ENCODE measurements around the gene CNTNAP2.
"Not testable (repeated sequence)": the region's sequence is repeated elsewhere in the genome, so short reads cannot be mapped to it uniquely, and the experiment has no call there.

Gene CNTNAP2

DNA sequence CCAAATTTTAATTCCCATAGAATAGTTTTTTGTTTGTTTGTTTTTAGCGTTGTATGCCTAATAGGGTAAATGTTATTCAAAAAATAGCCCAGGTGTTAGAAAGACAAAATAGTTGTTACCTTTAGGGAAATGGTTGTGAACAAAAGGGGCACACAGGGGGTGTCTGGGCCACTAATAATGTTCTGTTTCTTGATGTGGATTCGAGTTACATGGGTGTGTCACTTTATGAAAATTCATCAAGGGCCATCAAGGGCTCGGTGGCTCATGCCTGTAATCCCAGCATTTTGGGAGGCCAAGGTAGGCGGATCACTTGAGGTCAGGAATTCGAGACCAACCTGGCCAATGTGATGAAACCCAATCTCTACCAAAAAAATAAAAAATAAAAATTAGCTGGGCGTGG lies 1942.2 kb downstream of the CNTNAP2 start:
- no peak for DNase-seq (ENCODE audit: low read depth, low spot score)
- no peak overlapping the region for H3K4me3 ChIP-seq (ENCODE audit: low read depth, low read length)
- TF ChIP-seq, protein P1, sequence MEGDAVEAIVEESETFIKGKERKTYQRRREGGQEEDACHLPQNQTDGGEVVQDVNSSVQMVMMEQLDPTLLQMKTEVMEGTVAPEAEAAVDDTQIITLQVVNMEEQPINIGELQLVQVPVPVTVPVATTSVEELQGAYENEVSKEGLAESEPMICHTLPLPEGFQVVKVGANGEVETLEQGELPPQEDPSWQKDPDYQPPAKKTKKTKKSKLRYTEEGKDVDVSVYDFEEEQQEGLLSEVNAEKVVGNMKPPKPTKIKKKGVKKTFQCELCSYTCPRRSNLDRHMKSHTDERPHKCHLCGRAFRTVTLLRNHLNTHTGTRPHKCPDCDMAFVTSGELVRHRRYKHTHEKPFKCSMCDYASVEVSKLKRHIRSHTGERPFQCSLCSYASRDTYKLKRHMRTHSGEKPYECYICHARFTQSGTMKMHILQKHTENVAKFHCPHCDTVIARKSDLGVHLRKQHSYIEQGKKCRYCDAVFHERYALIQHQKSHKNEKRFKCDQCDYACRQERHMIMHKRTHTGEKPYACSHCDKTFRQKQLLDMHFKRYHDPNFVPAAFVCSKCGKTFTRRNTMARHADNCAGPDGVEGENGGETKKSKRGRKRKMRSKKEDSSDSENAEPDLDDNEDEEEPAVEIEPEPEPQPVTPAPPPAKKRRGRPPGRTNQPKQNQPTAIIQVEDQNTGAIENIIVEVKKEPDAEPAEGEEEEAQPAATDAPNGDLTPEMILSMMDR (IDR thresholded peaks at IDR 0.05; ENCODE audit: low read depth, low read length) = no peak
- in situ Hi-C loops (cut with HindIII; ENCODE audit: low sequenced_read_pairs) = no loop called here

DNA sequence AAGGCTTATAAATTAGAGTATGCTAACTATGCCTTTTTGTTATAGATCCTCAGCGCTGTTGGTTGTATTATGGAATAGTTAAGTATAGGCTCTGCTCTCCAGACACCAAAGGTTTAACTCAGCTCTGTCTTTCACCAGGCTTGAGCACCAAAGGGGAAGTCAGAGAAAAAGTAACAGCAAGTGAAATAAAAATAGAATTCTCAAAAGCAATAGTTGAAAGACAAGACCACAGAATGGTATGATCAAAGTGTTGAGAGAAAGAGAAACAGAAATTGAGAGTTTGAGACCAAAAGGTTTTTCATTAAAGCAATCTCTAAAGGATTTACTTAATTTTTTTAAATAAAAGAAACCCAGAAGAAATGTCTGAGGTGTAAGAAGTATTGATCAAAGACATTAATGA lies 1944.1 kb downstream of the CNTNAP2 start:
- TF ChIP-seq, protein P1 (IDR thresholded peaks at IDR 0.05; ENCODE audit: low read depth, low read length) = no peak
- no peak for DNase-seq (ENCODE audit: low read depth, low spot score)
- no peak overlapping the region for H3K4me3 ChIP-seq (ENCODE audit: low read depth, low read length)
- in situ Hi-C loops (cut with HindIII; ENCODE audit: low sequenced_read_pairs) = no loop called here

DNA sequence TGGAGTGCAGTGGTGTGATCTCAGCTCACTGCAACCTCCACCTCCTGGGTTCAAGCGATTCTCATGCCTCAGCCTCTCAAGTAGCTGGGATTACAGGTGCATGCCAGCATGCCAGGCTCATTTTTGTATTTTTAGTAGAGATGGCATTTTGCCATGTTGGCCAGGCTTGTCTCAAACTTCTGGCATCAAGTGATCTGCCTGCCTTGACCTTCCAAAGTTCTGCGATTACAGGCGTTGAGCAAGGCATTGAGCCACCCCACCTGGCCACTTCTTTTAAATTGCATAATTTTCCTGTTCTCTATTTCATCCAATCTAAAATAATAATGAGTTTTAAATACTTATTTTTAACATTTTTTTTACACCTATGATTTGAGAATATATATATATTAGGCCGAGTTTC lies 1961.5 kb downstream of the CNTNAP2 start:
- H3K4me3 ChIP-seq (ENCODE audit: low read depth, low read length); in situ Hi-C loops (cut with HindIII; ENCODE audit: low sequenced_read_pairs); DNase-seq (ENCODE audit: low read depth, low spot score): not testable (repeated sequence)

DNA sequence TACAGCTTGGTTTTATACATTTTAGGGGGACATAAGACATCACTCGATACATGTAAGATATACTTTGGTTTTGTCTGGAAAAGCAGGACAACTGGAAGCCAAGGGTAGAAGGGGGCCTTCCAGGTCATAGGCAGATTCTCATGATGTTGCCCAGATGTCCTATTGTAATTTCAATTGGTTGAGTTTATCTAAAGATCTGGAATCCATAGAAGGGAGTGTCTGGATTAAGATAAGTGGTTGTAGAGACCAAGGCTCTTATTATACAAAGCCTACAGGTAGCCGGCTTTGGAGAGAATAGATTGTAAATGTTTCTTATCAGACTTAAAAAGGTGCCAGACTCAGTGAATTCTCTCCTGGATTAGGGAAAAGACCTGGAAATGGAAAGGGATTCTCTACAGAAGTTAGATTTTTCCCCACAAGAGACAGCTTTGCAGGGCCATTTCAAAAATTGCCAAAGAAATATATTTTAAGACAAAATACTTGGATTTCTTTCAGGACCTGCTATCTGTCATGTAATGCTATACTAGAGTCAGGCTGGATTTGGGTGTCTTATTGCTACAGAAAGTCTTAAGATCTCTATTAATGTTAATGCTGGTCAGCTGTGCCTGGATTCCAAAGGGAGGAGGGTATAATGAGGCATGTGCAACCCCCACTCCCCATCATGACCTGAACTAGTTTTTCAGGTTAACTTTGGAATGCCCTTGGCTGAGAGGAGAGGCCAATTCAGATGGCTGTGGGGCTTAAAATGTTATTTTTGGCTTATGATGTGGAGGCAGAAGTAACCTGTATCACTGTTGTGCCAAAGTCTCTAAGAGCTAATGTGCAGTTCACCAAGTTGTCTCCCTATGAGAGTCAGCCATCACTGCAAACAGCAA lies 1962.8 kb downstream of the CNTNAP2 start:
- TF ChIP-seq, protein P1 (IDR thresholded peaks at IDR 0.05; ENCODE audit: low read depth, low read length) = no peak
- DNase-seq (ENCODE audit: low read depth, low spot score) = no peak
- no peak overlapping the region for H3K4me3 ChIP-seq (ENCODE audit: low read depth, low read length)
- in situ Hi-C loops (cut with HindIII; ENCODE audit: low sequenced_read_pairs) = no loop called here

DNA sequence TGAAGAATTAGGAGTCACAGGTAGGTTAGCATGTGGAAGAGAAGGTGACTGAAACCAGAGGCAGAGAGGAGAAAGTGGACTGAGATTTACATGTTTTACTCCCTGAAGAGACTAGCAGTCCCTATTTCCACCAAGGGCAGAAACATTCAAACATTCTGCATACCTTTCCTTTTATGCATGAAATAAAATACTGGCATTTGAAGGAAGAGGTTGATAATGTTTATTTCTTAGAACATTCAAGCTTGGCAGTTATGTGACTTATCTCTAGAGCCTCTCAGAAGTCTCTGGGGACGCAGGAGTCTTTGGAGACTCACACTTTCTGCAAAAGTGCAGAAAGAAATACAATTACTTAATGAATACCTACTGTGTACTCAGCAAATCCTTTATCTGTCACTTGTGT lies 1966.8 kb downstream of the CNTNAP2 start:
- DNase-seq (ENCODE audit: low read depth, low spot score) = no peak
- in situ Hi-C loops (cut with HindIII; ENCODE audit: low sequenced_read_pairs) = no loop called here
- TF ChIP-seq, protein P1 (IDR thresholded peaks at IDR 0.05; ENCODE audit: low read depth, low read length) = no peak

DNA sequence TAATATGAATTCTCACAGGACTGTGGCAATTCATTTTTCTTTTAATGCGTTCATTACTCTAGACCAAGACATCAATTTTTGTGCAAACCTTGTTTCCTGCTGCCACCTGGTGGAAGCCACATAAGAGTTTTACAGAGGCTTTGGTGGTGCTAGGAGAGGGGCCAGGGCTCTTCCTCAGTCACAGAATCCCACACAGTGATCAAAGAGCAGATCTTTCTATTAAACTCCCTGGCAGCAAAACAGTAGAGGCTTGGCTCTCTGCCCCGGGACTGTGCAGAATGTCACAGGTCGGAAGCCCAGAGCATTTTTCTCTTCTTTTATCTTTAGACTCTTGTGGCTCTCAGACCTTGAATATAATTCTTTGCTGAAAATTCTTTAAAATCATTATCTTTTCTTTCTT lies 1967.5 kb downstream of the CNTNAP2 start:
- in situ Hi-C loops (cut with HindIII; ENCODE audit: low sequenced_read_pairs) = no loop called here
- peak; percentile 31 for DNase-seq (ENCODE audit: low read depth, low spot score)

More for the DNA sequence above, 1966.8 kb downstream of the CNTNAP2 start:
- H3K4me3 ChIP-seq (ENCODE audit: low read depth, low read length) = no peak overlapping the region

DNA sequence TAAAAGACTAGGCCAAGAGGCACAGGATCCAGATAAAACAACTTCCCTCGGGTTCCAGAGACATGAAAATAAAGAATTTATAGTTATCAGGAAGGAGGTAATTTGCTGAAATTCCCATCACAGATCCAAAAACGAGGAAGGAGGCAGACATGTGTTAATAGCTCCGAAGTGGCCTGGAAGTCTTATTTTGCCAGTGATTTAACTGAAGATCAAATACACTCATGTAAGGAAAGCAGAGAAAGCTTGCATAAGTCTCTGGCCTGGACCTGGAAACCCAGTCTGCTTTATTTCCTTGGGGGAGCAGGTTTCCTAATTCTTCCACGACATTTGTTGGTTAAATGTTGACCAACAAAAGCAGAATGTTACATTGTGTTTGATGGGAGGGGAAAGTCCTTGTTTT lies 1975.3 kb downstream of the CNTNAP2 start:
- in situ Hi-C loops (cut with HindIII; ENCODE audit: low sequenced_read_pairs) = no loop called here
- DNase-seq (ENCODE audit: low read depth, low spot score) = no peak
- no peak overlapping the region for H3K4me3 ChIP-seq (ENCODE audit: low read depth, low read length)
- TF ChIP-seq, protein P1 (IDR thresholded peaks at IDR 0.05; ENCODE audit: low read depth, low read length) = no peak

More for the DNA sequence above, 1967.5 kb downstream of the CNTNAP2 start:
- H3K4me3 ChIP-seq (ENCODE audit: low read depth, low read length) = no peak overlapping the region
- TF ChIP-seq, protein P1 (IDR thresholded peaks at IDR 0.05; ENCODE audit: low read depth, low read length) = peak; percentile 58

Data from astrocyte of the spinal cord (primary cell).